ENCODE measurements around the gene GLRX.

The GLRX gene

DNA sequence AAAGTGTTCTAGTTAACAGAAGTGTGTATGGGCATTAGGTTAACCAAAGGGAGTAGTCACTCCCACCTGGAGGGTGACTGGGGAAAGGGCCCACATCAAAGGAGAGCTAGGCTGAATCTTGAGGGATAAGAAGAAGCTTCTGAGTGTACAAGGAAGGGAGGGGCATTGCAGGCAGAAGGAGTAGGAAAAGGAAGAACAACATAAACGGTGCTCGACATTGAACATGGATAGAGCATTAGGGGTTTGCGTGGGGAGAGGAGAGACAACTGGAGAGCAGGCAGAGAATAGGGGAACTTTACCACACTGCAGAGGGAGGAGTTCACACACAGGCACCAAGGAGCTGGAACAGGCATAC, 5.3 kb upstream of the GLRX start:
- Histone ChIP-seq H3K4me1 (ENCODE audit: control extremely low read depth in 1 of 4, control insufficient read depth in 4 of 4, insufficient read depth in 4 of 4, low read length in 3 of 4) (peaks cover 19 to 54% (median 24%) of the 10 kb centered on the region in 4 experiments), H3K9me3 (ENCODE audit: control extremely low read depth in 1 of 5, control insufficient read depth in 4 of 5, insufficient read depth in 2 of 5, low read depth in 1 of 5, low read length in 4 of 5) (no peaks in the 10 kb centered on the region), H3K36me3 (ENCODE audit: control insufficient read depth in 4 of 4, insufficient read depth in 4 of 4, low read length in 3 of 4) (no peaks in the 10 kb centered on the region), H3K27me3 (replicated peaks in 2 of 5; ENCODE audit: control insufficient read depth in 4 of 5, insufficient read depth in 5 of 5, low read length in 4 of 5) (no peaks in the 10 kb centered on the region), H3K4me3 (ENCODE audit: control insufficient read depth in 1 of 7, extremely low read depth in 1 of 7, insufficient read depth in 4 of 7, low read depth in 2 of 7, low read length in 6 of 7) (no peak overlapping the region), H3K27ac (ENCODE audit: insufficient read depth in 1 of 2, low read depth in 1 of 2, low read length in 2 of 2, poor library complexity in 1 of 2, severe bottlenecking in 2 of 2) (no peak overlapping the region)
- ChIA-PET POLR2A (no interaction called here), CTCF (interaction anchor here (1.0 to 1.8 kb wide), 6 partner anchors 9 to 47 kb away, joined by 3 to 7 read pairs (median 5); no protein-coding TSS in a partner anchor)
- no peak for DNase-seq
- 72% methylated on average over 3 of the region's 3 CpGs for WGBS (ENCODE audit: insufficient coverage)

DNA sequence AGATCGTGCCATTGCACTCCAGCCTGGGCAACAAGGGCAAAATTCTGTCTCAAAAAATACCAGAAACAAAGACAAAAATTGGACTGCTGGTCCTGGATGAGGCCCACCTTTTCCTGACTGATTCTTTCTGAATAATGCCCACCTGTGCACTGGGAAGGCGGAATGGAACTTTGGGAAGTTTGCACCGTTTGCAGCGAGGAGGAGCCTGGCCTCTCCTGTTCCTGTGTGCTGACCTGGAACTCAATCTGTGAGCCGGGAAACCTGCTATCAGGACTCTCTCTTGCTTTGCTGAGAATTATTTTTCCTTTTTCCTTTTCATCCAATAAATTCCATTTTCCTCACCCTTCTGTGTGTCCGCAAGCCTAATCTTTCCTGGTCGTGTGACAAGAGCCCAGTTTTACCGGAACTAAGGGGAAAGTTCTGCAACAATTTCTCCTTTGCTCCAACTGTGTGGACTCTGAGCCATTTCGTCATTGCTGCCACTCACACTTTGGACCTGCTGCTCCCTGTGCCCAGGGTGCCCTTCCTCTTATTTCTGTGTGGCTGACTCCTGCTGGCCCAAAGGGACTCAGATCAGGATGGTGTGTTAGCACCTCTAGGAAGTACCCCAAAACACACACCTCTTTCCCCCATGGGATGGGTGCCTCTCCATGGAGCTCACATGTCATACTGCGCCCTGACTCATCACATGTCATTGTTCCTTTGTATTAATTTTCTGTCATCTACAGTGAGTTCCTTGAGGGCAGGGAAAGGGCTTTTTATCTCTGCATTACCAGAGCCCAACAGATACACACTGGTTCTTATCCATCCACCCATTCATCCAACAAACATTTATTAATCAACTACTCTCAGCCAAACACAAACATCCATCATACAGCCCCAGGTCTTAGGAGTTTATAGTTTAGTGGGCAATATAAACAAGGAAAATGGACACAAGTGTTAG, 4.7 kb upstream of the GLRX start:
- ChIA-PET POLR2A (no interaction called here), CTCF (interaction anchor here (1.0 to 5.0 kb wide), 5 partner anchors 8 to 46 kb away, joined by 3 to 27 read pairs (median 5); no protein-coding TSS in a partner anchor)
- Histone ChIP-seq H3K4me3 (ENCODE audit: control insufficient read depth in 1 of 7, extremely low read depth in 1 of 7, insufficient read depth in 4 of 7, low read depth in 2 of 7, low read length in 6 of 7) (peak overlapping the region in 1 of 7 experiments; percentile 20), H3K36me3 (ENCODE audit: control insufficient read depth in 4 of 4, insufficient read depth in 4 of 4, low read length in 3 of 4) (no peaks in the 10 kb centered on the region), H3K9me3 (ENCODE audit: control extremely low read depth in 1 of 5, control insufficient read depth in 4 of 5, insufficient read depth in 2 of 5, low read depth in 1 of 5, low read length in 4 of 5) (no peaks in the 10 kb centered on the region), H3K27ac (ENCODE audit: insufficient read depth in 1 of 2, low read depth in 1 of 2, low read length in 2 of 2, poor library complexity in 1 of 2, severe bottlenecking in 2 of 2) (no peak overlapping the region), H3K27me3 (replicated peaks in 2 of 5; ENCODE audit: control insufficient read depth in 4 of 5, insufficient read depth in 5 of 5, low read length in 4 of 5) (no peaks in the 10 kb centered on the region), H3K4me1 (ENCODE audit: control extremely low read depth in 1 of 4, control insufficient read depth in 4 of 4, insufficient read depth in 4 of 4, low read length in 3 of 4) (peaks cover 21 to 51% (median 24%) of the 10 kb centered on the region in 4 experiments)
- 96% methylated on average over 10 of the region's 10 CpGs for WGBS (ENCODE audit: insufficient coverage)
- DNase-seq: no peak

DNA sequence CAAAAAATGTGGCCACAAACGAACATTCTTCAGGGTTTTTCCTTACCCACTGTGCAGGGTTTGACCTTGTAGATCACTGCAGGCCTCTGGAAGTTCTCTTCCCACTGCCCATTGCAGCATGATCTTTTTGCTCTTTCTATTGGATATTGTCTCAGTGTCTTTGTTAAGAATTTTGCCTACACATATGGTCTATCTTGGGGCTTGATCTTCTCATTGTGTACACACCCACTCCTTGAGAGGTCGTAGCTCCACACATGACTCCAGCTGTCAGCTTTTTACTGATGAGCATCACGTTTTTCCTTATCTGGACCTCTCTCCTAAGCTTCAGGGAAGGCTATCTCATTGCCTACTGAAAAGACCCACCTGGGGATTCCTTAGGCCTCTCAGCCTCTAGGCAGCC, 3.0 kb upstream of the GLRX start:
- WGBS (ENCODE audit: insufficient coverage): 86% methylated on average over 3 of the region's 3 CpGs

DNA sequence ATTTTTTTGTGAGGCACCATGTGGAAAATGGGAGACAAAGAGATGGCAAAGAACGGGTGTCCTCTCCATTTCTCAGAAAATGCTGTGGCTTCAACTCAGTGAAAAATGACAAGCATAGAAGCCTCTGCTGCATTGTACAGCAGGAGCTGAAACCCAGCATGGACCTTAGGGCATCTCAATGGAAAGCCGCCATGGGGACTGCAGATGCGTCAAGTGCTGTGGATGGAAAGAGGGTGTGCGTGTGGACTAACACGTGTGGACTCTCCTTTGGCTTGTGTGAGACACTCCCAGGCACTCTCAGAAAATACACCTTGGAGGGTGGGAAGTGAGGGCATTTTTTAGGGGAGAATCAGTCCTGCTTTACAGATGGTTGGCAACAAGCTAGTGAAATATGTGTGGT, 2.2 kb upstream of the GLRX start:
- Histone ChIP-seq H3K4me1 (ENCODE audit: control extremely low read depth in 1 of 4, control insufficient read depth in 4 of 4, insufficient read depth in 4 of 4, low read length in 3 of 4) (peaks cover 25 to 70% (median 41%) of the 10 kb centered on the region in 4 experiments), H3K27ac (ENCODE audit: insufficient read depth in 1 of 2, low read depth in 1 of 2, low read length in 2 of 2, poor library complexity in 1 of 2, severe bottlenecking in 2 of 2) (peak overlapping the region; percentile 25 to 86), H3K36me3 (ENCODE audit: control insufficient read depth in 4 of 4, insufficient read depth in 4 of 4, low read length in 3 of 4) (no peaks in the 10 kb centered on the region), H3K4me3 (ENCODE audit: control insufficient read depth in 1 of 7, extremely low read depth in 1 of 7, insufficient read depth in 4 of 7, low read depth in 2 of 7, low read length in 6 of 7) (peak overlapping the region in 1 of 7 experiments; percentile 84), H3K27me3 (replicated peaks in 2 of 5; ENCODE audit: control insufficient read depth in 4 of 5, insufficient read depth in 5 of 5, low read length in 4 of 5) (no peaks in the 10 kb centered on the region), H3K9me3 (ENCODE audit: control extremely low read depth in 1 of 5, control insufficient read depth in 4 of 5, insufficient read depth in 2 of 5, low read depth in 1 of 5, low read length in 4 of 5) (no peaks in the 10 kb centered on the region)
- WGBS (ENCODE audit: insufficient coverage): 80% methylated on average over 5 of the region's 5 CpGs
- DNase-seq: no peak
- ChIA-PET POLR2A (no interaction called here), CTCF (interaction anchor here (1.2 to 5.1 kb wide), 3 partner anchors 10 to 42 kb away, joined by 3 to 33 read pairs (median 27); no protein-coding TSS in a partner anchor)

More for the DNA sequence above, 3.0 kb upstream of the GLRX start:
- Histone ChIP-seq H3K27ac (ENCODE audit: insufficient read depth in 1 of 2, low read depth in 1 of 2, low read length in 2 of 2, poor library complexity in 1 of 2, severe bottlenecking in 2 of 2) (no peak overlapping the region), H3K9me3 (ENCODE audit: control extremely low read depth in 1 of 5, control insufficient read depth in 4 of 5, insufficient read depth in 2 of 5, low read depth in 1 of 5, low read length in 4 of 5) (no peaks in the 10 kb centered on the region), H3K4me3 (ENCODE audit: control insufficient read depth in 1 of 7, extremely low read depth in 1 of 7, insufficient read depth in 4 of 7, low read depth in 2 of 7, low read length in 6 of 7) (no peak overlapping the region), H3K27me3 (replicated peaks in 2 of 5; ENCODE audit: control insufficient read depth in 4 of 5, insufficient read depth in 5 of 5, low read length in 4 of 5) (no peaks in the 10 kb centered on the region), H3K4me1 (ENCODE audit: control extremely low read depth in 1 of 4, control insufficient read depth in 4 of 4, insufficient read depth in 4 of 4, low read length in 3 of 4) (peaks cover 25 to 63% (median 34%) of the 10 kb centered on the region in 4 experiments), H3K36me3 (ENCODE audit: control insufficient read depth in 4 of 4, insufficient read depth in 4 of 4, low read length in 3 of 4) (no peaks in the 10 kb centered on the region)
- CTCF ChIA-PET: interaction anchor here (1.2 to 5.0 kb wide), 2 partner anchors 9 to 13 kb away, joined by 3 to 27 read pairs; no protein-coding TSS in a partner anchor
- DNase-seq: no peak
- POLR2A ChIA-PET: no interaction called here

DNA sequence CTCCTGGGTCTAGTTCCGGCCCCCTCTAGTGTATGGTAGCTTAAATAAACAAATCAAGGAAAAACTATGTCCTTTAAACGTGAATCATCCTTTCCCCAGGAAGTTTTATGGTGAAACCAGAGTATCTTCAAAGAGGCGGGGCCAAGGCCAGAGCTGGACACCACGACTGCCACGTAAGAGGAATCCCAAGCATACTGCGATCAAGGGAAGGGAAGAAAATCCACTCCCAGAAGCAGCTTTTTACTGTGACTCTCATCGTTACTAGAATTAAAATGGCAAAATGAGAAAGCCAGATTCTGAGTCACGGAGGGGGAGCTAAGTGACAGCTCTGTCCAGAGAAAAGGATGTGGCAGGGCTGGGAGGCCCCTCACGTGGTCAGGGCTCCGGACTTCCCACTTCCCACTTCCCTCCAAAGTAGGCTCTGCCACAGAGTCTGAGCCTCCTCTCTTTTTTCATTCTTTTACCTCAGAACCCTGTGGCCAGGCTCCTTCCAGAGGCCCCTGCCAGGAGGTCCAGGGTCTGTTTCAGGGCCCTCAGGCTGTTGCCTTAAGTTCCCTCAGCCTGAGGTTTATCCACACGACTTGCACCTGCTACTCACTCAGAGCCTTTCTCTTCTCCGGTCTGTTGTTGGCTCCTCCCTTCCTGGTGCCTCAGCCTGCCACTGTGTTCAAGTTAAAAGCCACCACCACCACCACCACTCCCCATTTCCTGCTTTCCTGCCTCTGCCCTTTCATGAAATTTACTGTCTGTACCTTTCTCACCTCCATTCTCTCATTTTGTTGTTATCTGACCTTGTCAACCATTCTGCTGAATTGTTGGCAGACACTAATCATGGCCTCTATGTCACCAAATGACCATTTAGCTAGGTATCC, 1.4 kb upstream of the GLRX start:
- H3K4me3 ChIP-seq (ENCODE audit: control insufficient read depth in 1 of 7, extremely low read depth in 1 of 7, insufficient read depth in 4 of 7, low read depth in 2 of 7, low read length in 6 of 7): peak overlapping the region in 6 of 7 experiments; percentile 29 to 97 (median 86)
- CTCF ChIA-PET: interaction anchor here (1.1 to 7.9 kb wide), 8 partner anchors 8 to 41 kb away, joined by 3 to 60 read pairs (median 23); no protein-coding TSS in a partner anchor
- H3K4me1 ChIP-seq (ENCODE audit: control extremely low read depth in 1 of 4, control insufficient read depth in 4 of 4, insufficient read depth in 4 of 4, low read length in 3 of 4): peaks cover 29 to 78% (median 47%) of the 10 kb centered on the region in 4 experiments

DNA sequence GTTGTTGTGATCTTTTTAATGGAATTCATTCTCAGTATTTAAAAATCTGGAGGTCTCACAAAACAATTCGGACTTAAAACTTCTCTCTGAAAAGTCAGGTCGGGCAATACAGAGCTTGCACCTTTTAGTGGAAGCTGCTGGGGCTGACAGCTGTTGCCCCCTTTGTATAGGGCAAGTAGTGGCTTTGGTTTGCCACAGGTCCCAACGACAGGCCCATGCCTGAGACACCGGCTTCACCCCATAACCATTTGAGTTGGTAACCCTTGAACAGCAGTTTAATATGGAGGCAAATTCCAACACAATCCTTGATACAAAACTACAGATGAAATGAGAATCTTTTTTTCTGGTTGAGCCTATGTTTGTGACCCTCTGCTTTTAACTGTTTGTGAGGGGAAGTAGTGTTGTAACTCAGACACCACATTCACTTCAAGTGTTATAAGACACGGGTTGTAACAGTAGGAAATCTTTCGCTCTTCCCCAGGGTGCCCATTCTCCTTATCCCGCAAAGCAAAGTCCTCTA, 752 bp upstream of the GLRX start:
- WGBS (ENCODE audit: insufficient coverage): 63% methylated on average over 4 of the region's 7 CpGs
- Histone ChIP-seq H3K9me3 (ENCODE audit: control extremely low read depth in 1 of 5, control insufficient read depth in 4 of 5, insufficient read depth in 2 of 5, low read depth in 1 of 5, low read length in 4 of 5) (no peaks in the 10 kb centered on the region), H3K27me3 (replicated peaks in 2 of 5; ENCODE audit: control insufficient read depth in 4 of 5, insufficient read depth in 5 of 5, low read length in 4 of 5) (no peaks in the 10 kb centered on the region), H3K4me1 (ENCODE audit: control extremely low read depth in 1 of 4, control insufficient read depth in 4 of 4, insufficient read depth in 4 of 4, low read length in 3 of 4) (peaks cover 30 to 83% (median 54%) of the 10 kb centered on the region in 4 experiments), H3K27ac (ENCODE audit: insufficient read depth in 1 of 2, low read depth in 1 of 2, low read length in 2 of 2, poor library complexity in 1 of 2, severe bottlenecking in 2 of 2) (peak overlapping the region; percentile 70 to 86), H3K36me3 (ENCODE audit: control insufficient read depth in 4 of 4, insufficient read depth in 4 of 4, low read length in 3 of 4) (no peaks in the 10 kb centered on the region), H3K4me3 (ENCODE audit: control insufficient read depth in 1 of 7, extremely low read depth in 1 of 7, insufficient read depth in 4 of 7, low read depth in 2 of 7, low read length in 6 of 7) (peak overlapping the region in 6 of 7 experiments; percentile 84 to 97 (median 92))
- no peak for DNase-seq
- CTCF ChIA-PET: interaction anchor here (0.8 to 7.9 kb wide), 9 partner anchors 8 to 44 kb away, joined by 3 to 60 read pairs (median 19); no protein-coding TSS in a partner anchor
- POLR2A ChIA-PET: interaction anchor here (0.7 to 1.5 kb wide), 2 partner anchors 11 to 24 kb away, joined by 4 read pairs; no protein-coding TSS in a partner anchor

More for the DNA sequence above, 1.4 kb upstream of the GLRX start:
- POLR2A ChIA-PET: interaction anchor here (1.5 kb wide), 1 partner anchor 24 kb away, joined by 4 read pairs; no protein-coding TSS in a partner anchor
- H3K27me3 ChIP-seq (replicated peaks in 2 of 5; ENCODE audit: control insufficient read depth in 4 of 5, insufficient read depth in 5 of 5, low read length in 4 of 5): no peaks in the 10 kb centered on the region
- H3K36me3 ChIP-seq (ENCODE audit: control insufficient read depth in 4 of 4, insufficient read depth in 4 of 4, low read length in 3 of 4): no peaks in the 10 kb centered on the region
- no peaks in the 10 kb centered on the region for H3K9me3 ChIP-seq (ENCODE audit: control extremely low read depth in 1 of 5, control insufficient read depth in 4 of 5, insufficient read depth in 2 of 5, low read depth in 1 of 5, low read length in 4 of 5)
- 16% methylated on average over 8 of the region's 12 CpGs for WGBS (ENCODE audit: insufficient coverage)
- DNase-seq: peak in 2 of 3 donors; percentile 66 to 79
- H3K27ac ChIP-seq (ENCODE audit: insufficient read depth in 1 of 2, low read depth in 1 of 2, low read length in 2 of 2, poor library complexity in 1 of 2, severe bottlenecking in 2 of 2): peak overlapping the region; percentile 25 to 86
